ENCODE measurements around the gene NTN1.

The NTN1 gene

GRCh38 chr17:9236286-9237052 lies 215.2 kb downstream of the NTN1 start:
- no peak for DNase-seq

DNA sequence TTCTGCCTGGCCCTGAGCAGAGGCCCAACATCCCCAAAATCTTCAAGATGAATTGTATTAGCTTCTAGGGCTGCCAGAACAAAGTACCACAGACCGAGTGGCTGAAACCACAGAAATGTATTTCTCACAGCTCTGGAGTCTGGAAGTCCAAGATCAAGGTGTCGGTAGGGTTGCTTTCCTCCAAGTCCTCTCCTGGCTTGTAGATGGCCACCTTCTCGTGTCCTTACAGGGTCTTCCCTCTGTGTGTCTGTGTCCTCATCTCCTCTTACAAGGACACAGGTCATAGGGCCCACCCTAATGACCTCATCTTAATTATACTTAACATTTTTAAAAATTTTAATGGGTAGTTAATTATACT lies 215.7 kb downstream of the NTN1 start:
- DNase-seq: no peak

DNA sequence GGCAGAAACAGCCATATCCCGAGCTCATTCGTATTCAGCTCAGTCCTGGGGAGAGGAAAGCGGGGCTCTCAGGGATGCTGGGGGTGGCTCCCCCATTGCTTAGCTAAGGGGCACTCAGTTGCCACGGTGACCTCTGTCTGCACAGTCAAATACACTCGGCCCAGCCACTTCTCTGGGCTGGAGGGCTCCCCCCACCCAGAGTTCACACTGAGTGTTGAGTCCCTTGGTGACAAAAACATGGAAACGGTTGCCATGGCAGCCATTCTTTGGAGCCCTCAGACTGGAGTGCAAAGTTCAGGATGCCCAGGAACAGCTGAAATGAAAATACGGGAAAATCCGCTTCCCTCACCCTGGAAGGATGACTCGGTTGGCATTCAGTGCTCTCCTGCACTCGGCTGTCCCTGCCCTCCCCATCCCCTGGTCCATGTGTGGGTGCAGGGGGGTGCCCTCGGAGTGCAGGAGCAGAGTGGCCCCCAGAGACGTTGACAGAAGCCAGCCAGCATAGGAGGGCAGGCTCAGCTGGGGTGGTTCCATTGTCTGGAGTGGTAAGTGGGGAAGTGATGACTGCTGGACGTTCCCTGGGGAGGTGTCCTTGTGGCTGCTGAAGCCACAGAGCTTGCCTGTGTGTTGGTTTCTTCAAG lies 216.5 kb downstream of the NTN1 start:
- no peak for DNase-seq

- DNase-seq: no peak
Observed at GRCh38 chr17:9238340-9239245, 217.3 kb downstream of the NTN1 start.

GRCh38 chr17:9239246-9239792 lies 218.0 kb downstream of the NTN1 start:
- DNase-seq: no peak

DNA sequence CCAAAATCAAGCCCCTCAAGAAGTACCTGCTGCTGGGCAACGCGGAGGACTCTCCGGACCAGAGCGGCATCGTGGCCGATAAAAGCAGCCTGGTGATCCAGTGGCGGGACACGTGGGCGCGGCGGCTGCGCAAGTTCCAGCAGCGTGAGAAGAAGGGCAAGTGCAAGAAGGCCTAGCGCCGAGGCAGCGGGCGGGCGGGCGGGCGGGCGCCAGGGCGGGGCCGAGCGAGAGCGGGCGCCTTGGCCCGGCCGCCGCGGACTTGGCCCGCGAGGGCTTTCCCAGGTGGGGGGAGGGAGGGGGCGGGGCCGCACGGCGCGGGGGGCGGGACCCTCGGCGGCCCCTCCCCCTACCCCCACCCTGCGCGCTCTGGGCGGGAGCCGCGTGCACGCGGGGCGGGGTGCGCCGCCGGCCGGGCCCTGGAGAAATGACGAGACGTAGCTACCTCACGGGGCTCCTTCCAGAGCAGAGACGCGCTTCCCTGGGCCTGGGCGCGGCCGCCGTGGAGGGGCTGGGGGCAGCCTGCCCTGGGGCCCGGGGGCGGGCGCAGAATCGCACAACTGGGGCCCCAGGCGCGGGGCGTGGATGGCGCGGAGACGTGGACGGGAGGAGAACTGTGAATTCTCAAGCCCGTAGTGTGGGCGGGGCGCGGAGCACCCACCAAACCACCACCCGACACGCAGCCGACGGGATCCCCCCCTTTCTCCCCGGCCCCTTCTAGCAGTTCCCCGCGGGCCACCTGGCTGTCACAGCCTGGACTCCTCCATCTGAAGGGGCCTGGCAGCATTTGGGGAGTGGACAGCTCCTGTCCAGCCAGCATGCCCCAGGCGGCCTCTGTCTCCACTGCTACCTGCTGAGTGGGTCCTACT lies 218.7 kb downstream of the NTN1 start:
- DNase-seq: peak; percentile 63

DNA sequence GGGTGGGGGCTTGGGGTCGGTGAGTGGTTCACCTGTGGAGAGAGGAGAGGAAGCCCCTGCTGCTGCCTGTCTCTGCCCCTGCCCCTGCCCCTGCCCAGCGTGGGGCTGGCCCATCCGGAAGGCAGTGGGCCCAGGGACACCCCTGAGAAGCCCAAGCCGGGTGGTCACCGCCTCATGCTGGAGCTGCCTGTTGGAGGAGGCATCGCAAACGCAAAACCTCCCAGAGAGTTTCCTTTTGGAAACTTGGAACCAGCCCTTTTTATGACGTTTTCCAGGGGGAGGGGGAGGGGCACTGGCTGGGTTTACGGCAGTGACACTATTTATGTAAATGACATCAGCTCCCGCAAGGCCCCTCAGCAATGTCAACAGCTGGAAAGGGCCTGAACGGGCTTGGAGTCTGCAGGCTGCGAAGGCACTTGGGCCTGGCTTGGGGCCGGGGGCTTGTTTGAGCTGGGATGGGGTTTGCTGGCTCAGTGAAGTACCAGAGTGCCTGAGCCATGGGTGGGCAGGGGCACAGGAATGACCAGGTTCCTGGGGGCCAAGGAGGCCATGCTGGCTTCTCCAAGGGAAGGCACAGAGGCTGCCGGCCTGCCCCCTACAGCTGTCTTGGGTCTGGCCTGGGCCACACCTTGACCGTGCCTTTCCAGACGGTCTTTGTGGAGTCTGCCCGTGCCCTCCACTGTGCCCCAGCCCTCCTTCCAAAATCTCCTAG lies 219.5 kb downstream of the NTN1 start:
- DNase-seq: peak; percentile 29

- DNase-seq: no peak
Observed at GRCh38 chr17:9241371-9241712, 220.0 kb downstream of the NTN1 start.

DNA sequence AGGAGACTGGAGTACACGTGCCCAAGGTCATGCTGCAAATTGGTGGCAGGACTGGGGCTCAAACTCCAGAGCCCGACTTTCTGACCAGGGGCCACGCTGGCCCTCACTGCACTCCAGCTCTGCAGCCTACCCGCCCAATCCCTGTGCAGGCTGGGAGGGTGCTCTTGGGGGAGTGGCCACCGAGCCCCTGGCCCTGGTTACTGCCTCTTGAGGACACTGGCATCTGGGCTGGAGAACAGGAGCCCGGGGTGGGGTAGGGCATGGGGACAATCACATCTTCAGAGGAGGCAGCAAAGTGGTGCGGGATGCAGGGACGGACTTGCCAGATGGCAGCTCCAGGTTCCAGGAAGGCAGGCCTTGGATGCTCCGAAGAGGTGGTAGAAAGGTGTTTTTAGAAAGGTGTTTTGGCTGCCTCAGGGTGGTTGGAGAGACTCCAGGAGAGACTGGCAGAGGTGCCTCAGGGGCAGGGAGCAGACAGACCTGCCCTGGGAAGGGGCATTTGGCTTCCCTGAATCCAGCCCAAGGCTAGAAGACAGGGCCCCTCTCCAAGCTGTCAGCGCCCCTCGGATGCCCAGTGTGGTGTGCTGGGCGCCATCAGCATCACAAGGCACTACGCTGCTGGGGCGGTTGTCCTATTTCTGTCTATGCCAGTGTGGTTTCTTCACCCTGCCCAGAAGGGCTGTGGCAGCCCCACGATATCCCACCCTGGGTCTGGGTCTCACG lies 220.6 kb downstream of the NTN1 start:
- DNase-seq: no peak

DNA sequence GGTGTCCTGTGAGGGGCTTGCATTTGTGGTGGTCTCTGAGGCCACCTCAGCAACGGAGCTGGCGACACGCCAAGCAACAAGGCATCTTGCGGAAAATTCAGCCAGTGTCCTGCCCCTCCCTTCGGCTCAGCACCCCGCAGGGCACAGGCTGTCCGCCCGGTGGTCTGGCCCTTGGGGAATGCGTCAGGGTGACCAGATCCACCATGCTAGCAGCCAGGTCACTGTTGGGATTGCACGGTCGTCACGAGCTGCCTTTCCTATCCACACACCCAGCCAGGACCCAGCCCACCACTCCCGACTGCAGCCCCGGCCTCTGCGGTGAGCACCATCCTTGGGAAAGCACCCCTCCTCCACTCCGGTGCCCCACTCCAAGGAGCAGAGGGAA lies 221.2 kb downstream of the NTN1 start:
- no peak for DNase-seq

GRCh38 chr17:9242983-9243382 lies 221.7 kb downstream of the NTN1 start:
- no peak for DNase-seq

GRCh38 chr17:9244066-9245052 lies 223.0 kb downstream of the NTN1 start:
- DNase-seq: no peak

GRCh38 chr17:9247401-9247938 lies 226.2 kb downstream of the NTN1 start:
- no peak for DNase-seq

DNA sequence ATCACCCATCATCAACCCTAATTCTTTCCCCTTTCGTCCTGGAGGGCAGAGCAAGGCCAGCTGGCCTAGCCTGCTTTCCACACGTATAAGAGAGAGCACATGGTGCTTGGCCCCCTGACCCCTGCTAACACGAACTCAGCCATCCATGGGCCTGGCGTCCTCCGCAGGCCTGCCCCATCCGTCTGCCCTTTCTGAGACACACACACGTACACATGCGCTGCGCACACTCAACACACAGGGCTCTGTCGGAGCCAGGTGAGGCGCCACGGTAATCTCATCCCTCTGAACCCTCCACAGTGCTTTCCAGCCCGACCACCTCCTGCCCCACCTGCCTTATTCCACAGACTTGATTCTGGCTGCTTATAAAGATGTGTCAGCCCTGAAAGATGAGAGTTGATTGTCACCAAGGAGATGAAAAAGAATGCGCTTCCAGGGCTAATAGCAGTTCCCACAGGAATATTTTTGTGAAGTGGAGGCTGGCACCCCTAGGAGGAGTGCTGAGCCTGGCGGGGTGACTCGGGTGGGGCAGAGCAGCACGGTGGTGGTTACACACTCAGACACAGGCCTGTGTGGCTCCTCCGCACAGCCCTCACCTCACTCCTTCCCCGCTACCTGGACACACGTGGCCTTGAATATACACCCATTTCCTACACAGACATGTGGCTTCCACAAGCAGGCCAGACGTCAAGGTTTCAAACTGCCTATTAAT lies 228.1 kb downstream of the NTN1 start:
- DNase-seq: no peak

DNA sequence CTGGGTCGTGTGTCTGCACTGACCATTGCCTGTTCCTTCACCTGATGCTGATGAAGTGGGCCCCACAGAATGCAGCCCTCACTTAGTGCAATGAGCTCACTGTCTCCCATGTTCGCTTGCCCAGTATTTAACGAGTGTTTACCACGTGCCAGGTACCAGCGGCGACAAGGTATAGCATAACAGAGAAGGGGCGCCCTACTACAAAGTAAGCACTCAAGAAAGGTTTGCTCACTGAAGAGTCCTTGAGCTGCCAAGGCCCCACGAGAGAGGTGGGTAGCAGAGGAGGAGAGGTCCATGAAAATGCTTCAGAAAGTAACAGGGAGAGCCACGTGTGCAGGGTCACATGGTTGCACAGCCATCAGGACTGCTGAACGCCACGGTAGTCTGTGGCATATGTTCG lies 230.0 kb downstream of the NTN1 start:
- DNase-seq: no peak

DNA sequence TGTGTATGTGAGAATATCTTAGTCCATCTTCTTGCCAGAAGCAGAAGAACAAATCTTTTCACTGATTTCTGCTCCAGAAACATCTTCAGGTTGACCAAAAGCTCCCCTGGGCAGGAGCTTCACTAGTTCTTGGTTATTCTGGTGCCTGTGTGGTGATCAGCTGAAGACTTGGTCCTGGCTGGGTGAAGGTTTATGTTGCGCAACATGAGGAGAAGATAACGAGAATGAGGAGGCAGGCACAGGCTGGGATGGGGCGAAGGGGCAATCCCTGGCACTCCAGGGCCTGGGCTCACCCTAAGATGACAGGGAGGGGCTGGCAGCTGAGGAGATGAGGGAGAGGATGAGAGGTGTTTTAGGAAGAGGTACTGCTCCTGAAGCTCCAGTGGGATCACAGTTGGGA lies 232.0 kb downstream of the NTN1 start:
- no peak for DNase-seq

- no peak for DNase-seq
Observed at GRCh38 chr17:9254841-9255240, 233.5 kb downstream of the NTN1 start.

DNA sequence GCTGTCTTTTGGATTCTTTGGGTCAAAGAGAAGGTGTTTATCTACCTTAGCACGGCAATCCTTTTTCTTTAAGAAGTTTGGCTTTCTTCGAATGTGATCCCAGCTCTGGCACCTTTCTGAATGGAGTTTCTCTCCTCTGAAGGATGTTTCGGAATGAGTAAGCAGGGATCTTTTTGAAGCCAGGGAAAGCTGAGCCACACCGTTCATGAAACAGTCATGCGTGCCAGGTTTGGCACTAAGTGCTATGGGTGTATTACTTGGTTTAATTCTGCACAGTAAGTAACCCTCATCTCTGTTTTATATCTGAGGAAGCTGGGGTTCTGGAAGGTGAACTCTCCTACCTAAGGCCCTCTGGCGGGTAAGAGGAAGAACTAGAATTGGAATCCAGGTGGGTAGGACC lies 234.5 kb downstream of the NTN1 start:
- DNase-seq: no peak

DNA sequence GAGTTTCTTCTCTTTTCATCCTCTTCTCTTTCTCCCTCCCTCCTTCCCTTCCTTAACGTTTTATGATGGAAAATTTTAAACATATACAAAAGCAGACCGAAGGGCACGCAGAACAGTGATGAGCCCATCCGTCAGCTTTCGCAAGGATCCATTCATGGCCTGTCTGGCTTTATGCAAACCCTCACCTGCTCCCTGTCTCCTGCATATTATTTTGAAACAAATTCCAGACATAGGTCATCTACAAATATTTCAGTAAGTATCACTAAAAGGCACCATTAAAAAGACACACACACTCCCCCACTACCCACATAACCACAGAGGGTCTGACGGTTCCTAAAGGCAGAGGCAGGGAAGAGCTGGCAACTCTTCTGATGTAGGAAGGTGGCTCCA lies 235.0 kb downstream of the NTN1 start:
- DNase-seq: no peak
